ENCODE data around the gene SEPTIN1. TPM values are rescaled to one million over a fixed set of nuclear protein-coding genes. Genes with fewer than 3 reads are reported as not detected.
A peak's percentile ranks its signal among the peaks of the same experiment; 100 is the strongest.

SEPTIN1 gene
- total and polyA plus RNA-seq, 2 of the 13 experiments (the other 11 are each of a cell fraction or from before 2014, with no cell fraction given), result 0.18 to 0.67 TPM

GRCh38 chr16:30430428-30430970 is 48.1 kb upstream of the SEPTIN1 start (continued):
- TF ChIP-seq ARID5B (CRISPR knock-in tag; IDR thresholded peaks at IDR 0.05), result peak; percentile 48; the same call in 1 of the 2 replicates
- no peak; the same call in 2 of the 3 replicates for TF ChIP-seq MXI1 (IDR thresholded peaks at IDR 0.05; ENCODE audit: borderline replicate concordance, low read depth, low read length)
- no peak for TF ChIP-seq EZH2 (conservative IDR thresholded peaks at IDR 0.05; ENCODE audit: low read depth, low read length)
- TF ChIP-seq ZNF607 (CRISPR knock-in tag; IDR thresholded peaks at IDR 0.05; ENCODE audit: borderline replicate concordance), result peak; percentile 7; the same call in 1 of the 2 replicates
- TF ChIP-seq CENPBD1 (CRISPR knock-in tag; IDR thresholded peaks at IDR 0.05; ENCODE audit: borderline replicate concordance, low read depth), result no peak
- peak; percentile 93 for TF ChIP-seq NRL (CRISPR knock-in tag; IDR thresholded peaks at IDR 0.05; ENCODE audit: borderline replicate concordance)
- TF ChIP-seq CERS6 (CRISPR knock-in tag; IDR thresholded peaks at IDR 0.05), result 0 out of 2 replicates have a peak, but pooled peaks have one; percentile 66
- TF ChIP-seq ZMYM3 (CRISPR knock-in tag; IDR thresholded peaks at IDR 0.05), result peak; percentile 65; the same call in 1 of the 2 replicates
- peak; percentile 96; the same call in 1 of the 2 replicates for TF ChIP-seq NFKB2 (CRISPR knock-in tag; IDR thresholded peaks at IDR 0.05; ENCODE audit: borderline replicate concordance)
- 0 out of 2 replicates have a peak, but pooled peaks have one; percentile 17 for TF ChIP-seq ZC3H13 (CRISPR knock-in tag; IDR thresholded peaks at IDR 0.05)
- no peak; the same call in 1 of the 2 replicates for TF ChIP-seq ZNF230 (CRISPR knock-in tag; IDR thresholded peaks at IDR 0.05)
- peak; percentile 80; the same call in 1 of the 2 replicates for TF ChIP-seq ZNF33B (CRISPR knock-in tag; IDR thresholded peaks at IDR 0.05)
- no peak for TF ChIP-seq AKAP8 (CRISPR knock-in tag; IDR thresholded peaks at IDR 0.05)
- peak; percentile 43; the same call in 1 of the 2 replicates for TF ChIP-seq TSC22D2 (CRISPR knock-in tag; IDR thresholded peaks at IDR 0.05; ENCODE audit: borderline replicate concordance)
- TF ChIP-seq TCF7L2 (IDR thresholded peaks at IDR 0.05; ENCODE audit: low read depth, low read length), result no peak
- no peak for TF ChIP-seq PHF8 (CRISPR knock-in tag; IDR thresholded peaks at IDR 0.05)
- TF ChIP-seq SUZ12 (IDR thresholded peaks at IDR 0.05; ENCODE audit: low read depth, low read length), result no peak
- TF ChIP-seq YY1 (IDR thresholded peaks at IDR 0.05; ENCODE audit: insufficient read depth, insufficient replicate concordance, low read depth, low read length), result peak; percentile 75
- peak; percentile 55 for TF ChIP-seq HNF4A (CRISPR knock-in tag; IDR thresholded peaks at IDR 0.05)
- no peak for TF ChIP-seq ZNF556 (CRISPR knock-in tag; IDR thresholded peaks at IDR 0.05; ENCODE audit: borderline replicate concordance)
- TF ChIP-seq KMT2B (CRISPR knock-in tag; IDR thresholded peaks at IDR 0.05), result no peak
- no peak for TF ChIP-seq THAP7 (CRISPR knock-in tag; IDR thresholded peaks at IDR 0.05)
